ENCODE data around the gene POGZ.

DNA sequence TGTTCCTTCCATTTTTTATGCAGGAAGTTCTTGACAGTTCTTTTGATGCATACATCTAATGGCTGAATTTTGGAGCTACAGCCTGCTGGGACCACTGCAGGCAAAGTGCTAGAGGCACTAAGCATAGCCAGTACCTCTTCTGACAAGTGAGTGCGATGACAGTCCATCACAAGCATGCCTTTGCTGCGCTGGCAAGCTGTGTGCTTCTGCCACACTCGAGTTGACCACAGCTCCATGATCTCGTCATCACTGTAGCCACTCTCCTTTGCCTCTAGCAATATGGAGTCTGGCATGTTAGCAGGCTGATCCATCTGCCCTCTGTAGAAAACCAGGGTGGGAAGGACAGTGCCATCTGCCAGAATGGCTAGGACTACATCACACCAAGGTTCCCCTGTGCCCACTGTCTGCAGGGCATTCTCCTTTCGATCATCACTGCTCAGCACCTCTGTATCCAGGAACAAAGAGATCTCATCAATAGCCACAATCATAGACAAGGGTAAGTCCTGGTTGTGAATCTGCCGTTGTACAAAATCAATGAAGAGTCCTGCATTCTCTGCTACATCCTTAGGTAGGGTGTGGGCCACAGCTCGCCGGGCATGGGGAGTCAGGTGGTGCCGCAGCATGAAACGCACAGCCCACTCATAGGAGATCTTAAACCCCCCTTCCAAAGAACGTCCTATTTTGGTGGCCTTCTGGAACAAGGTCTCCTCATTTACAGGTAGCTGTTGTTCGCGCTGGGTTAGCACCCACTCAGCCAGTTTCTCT, 53.9 kb downstream of the POGZ start:
- no peak for TF ChIP-seq BHLHE40 (IDR thresholded peaks at IDR 0.05; ENCODE audit: low read depth, low read length)
- no peak for TF ChIP-seq CTCF (conservative IDR thresholded peaks at IDR 0.05; ENCODE audit: low read depth, low read length)
- no peak for TF ChIP-seq MAFK (IDR thresholded peaks at IDR 0.05; ENCODE audit: low read depth, low read length)
- TF ChIP-seq POLR2A (IDR thresholded peaks at IDR 0.05; ENCODE audit: low read depth, low read length): no peak
- TF ChIP-seq RFX5 (IDR thresholded peaks at IDR 0.05; ENCODE audit: low read depth, low read length): no peak
- no peak for TF ChIP-seq RAD21 (IDR thresholded peaks at IDR 0.05; ENCODE audit: low read length)
- no peak for TF ChIP-seq SMC3 (IDR thresholded peaks at IDR 0.05; ENCODE audit: low read depth, low read length)
- TF ChIP-seq USF2 (IDR thresholded peaks at IDR 0.05; ENCODE audit: low read depth, low read length): no peak

All from IMR-90 (cell line).